Transverse colon (tissue), 4 donors: ENCODE data around the gene PRKAR1B. TPM values are rescaled to one million over a fixed set of nuclear protein-coding genes. Genes with fewer than 3 reads are reported as not detected.

ENCODE experiments used
- DNase-seq: peaks from one replicate; pipeline ENCODE4 v3.0.0-alpha.2; 2019
- H3K27ac ChIP-seq, 4 donors: fragments of 200-600 bp; sonication (generic); 2 replicates each; pipeline ENCODE4 v1.5.1; 2016 to 2018; ENCODE audit warnings: inconsistent platforms in 4 of 4
- H3K27me3 ChIP-seq: fragments of 200-600 bp; sonication (generic); 2 replicates; pipeline ENCODE4 v1.5.1; 2017; ENCODE audit warnings: inconsistent platforms
- H3K36me3 ChIP-seq, 4 donors: fragments of 200-600 bp; sonication (generic); 2 replicates each; pipeline ENCODE4 v1.5.1; 2017 to 2019; ENCODE audit warnings: inconsistent platforms in 4 of 4
- H3K4me1 ChIP-seq, 4 donors: fragments of 200-600 bp; sonication (generic); 2 replicates each; pipeline ENCODE4 v1.5.1; 2017 to 2020; ENCODE audit warnings: inconsistent platforms in 4 of 4
- H3K4me3 ChIP-seq, 4 donors: fragments of 200-600 bp; sonication (generic); 1 replicate in 1 of 4; 2 replicates in 3 of 4; pipeline versions ENCODE4 v1.5.1 to v1.6.1; 2017 to 2019; ENCODE audit warnings: inconsistent platforms in 4 of 4
- H3K9me3 ChIP-seq, 2 donors: fragments of 200-600 bp; sonication (generic); 2 replicates each; pipeline ENCODE4 v1.5.1; 2017 to 2019; ENCODE audit warnings: inconsistent platforms in 2 of 2
- EP300 ChIP-seq: sonication (generic); formaldehyde crosslinking; IDR thresholded peaks from one replicate; pipeline ENCODE4 v1.6.1; 2017; ENCODE audit warnings: antibody characterized with exemption, low read depth
- POLR2A ChIP-seq: fragments of 450-650 bp; IDR thresholded peaks from one replicate; pipeline ENCODE4 v1.6.1; 2016; ENCODE audit warnings: antibody characterized with exemption, mild to moderate bottlenecking, moderate library complexity
- POLR2AphosphoS5 ChIP-seq, 3 donors: sonication (generic); formaldehyde crosslinking; IDR thresholded peaks; one replicate each; pipeline ENCODE4 v1.6.1; 2016; ENCODE audit warnings: antibody characterized with exemption in 3 of 3
- WGBS, 2 donors: methylation state at CpG; one replicate each; pipeline ENCODE4 v1.1.5; 2018; ENCODE audit warnings: low coverage in 1 of 2; 5-methylcytosine and 5-hydroxymethylcytosine counted together
- in situ Hi-C, 4 donors: fragments of 200-750 bp; cut with MboI; loops; one replicate each; pipeline versions ENCODE4 v1.15.0 to v1.15.1; 2017; ENCODE audit warnings: low sequenced_read_pairs in 3 of 4, low pct_ligation_motif_present in 1 of 4, low pct_unique_long_range_greater_than_20kb in 1 of 4
- intact Hi-C: fragments of 100-400 bp; cut with DNase I; formaldehyde crosslinking; loops from one replicate; pipeline ENCODE4 v1.15.1; 2023; ENCODE audit warnings: low total_unique reads
- total RNA-seq, 4 donors: library from RNA; depleted of rRNA; stranded (reverse); fragments of >200 nt; gene quantifications; one replicate each; pipeline ENCODE4 v1.1.0, GENCODE V29; 2016
- TF ChIP-seq, protein P1 (sequence below), 5 experiments: fragments of 200-600 bp in 3 of 5; fragments of 450-650 bp in 2 of 5; sonication (generic) in 3 of 5; IDR thresholded peaks; 1 replicate in 2 of 5; 2 replicates in 3 of 5; pipeline ENCODE4 v1.5.1; 2016 to 2017; ENCODE audit warnings: antibody characterized with exemption in 5 of 5, inconsistent platforms in 3 of 5, mild to moderate bottlenecking in 2 of 5, moderate library complexity in 1 of 5

PRKAR1B gene
- total RNA-seq, 4 donors from 2014 or later = 15.7 to 53.9 (median 16.9) TPM

DNA sequence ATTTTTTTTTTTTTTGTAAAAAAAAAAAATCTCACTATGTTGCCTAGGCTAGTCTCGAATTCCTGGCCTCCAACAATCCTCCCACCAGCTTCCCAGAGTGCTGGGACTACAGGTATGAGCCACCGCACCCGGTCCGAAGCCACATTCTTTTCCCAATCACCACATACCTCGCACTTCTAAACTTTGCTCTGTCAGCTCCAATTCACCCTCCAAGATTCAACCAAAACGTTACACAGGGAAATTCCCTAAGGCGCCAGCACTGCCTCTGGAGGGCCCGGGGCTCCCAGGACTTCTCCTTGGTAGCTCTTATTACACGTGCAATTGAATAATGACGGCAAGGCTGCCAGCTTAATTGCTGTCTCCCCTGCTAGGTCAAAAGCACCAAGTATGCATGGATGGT lies 10.9 kb downstream of the PRKAR1B start:
- intact Hi-C loops = no loop called here
- in situ Hi-C loops = no loop called here
- WGBS, 2 donors = 64 to 66% methylated on average over 5 to 10 of the region's 10 CpGs

DNA sequence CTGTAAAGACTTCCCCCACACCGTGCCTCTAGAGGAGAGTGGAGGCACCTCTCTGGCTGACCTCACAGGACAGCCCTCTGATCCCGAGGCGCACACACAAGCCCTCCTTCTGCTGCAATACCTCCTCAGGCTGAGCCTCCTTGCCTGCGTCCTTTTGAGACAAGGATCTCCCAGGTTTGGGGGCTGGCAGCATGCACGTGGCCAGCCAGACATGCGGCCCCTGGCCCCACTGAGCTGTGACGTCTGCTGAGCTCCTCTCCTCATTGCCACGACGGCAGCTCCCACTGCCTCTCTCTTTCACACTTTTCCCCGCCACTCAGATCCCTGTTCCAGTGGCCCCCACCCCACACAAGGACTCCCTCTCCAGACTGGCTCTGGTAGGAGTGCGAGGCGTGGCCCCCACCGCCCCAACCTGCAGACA lies 12.8 kb downstream of the PRKAR1B start:
- TF ChIP-seq EP300 (no peak), POLR2AphosphoS5 (IDR thresholded peaks at IDR 0.05) (no peak), POLR2A (no peak)
- TF ChIP-seq, protein P1, sequence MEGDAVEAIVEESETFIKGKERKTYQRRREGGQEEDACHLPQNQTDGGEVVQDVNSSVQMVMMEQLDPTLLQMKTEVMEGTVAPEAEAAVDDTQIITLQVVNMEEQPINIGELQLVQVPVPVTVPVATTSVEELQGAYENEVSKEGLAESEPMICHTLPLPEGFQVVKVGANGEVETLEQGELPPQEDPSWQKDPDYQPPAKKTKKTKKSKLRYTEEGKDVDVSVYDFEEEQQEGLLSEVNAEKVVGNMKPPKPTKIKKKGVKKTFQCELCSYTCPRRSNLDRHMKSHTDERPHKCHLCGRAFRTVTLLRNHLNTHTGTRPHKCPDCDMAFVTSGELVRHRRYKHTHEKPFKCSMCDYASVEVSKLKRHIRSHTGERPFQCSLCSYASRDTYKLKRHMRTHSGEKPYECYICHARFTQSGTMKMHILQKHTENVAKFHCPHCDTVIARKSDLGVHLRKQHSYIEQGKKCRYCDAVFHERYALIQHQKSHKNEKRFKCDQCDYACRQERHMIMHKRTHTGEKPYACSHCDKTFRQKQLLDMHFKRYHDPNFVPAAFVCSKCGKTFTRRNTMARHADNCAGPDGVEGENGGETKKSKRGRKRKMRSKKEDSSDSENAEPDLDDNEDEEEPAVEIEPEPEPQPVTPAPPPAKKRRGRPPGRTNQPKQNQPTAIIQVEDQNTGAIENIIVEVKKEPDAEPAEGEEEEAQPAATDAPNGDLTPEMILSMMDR (IDR thresholded peaks at IDR 0.05) = no peak
- DNase-seq = no peak
- in situ Hi-C loops (no loop called here), intact Hi-C loops (no loop called here)
- no peaks in the 10 kb centered on the region for H3K9me3 ChIP-seq
- peaks cover 11% of the 10 kb centered on the region for H3K27me3 ChIP-seq
- 89% methylated on average over 13 of the region's 13 CpGs; no CpG with 5 or more reads in 1 of the 2 donors for whole genome bisulfite sequencing, 2 donors
- H3K4me1 ChIP-seq = peaks cover 0 to 11% (median 7%) of the 10 kb centered on the region in 4 donors
- H3K36me3 ChIP-seq = no peaks in the 10 kb centered on the region
- no peak overlapping the region for H3K27ac ChIP-seq
- no peak overlapping the region for H3K4me3 ChIP-seq

More for the DNA sequence above, 10.9 kb downstream of the PRKAR1B start:
- Histone ChIP-seq H3K27ac (no peak overlapping the region), H3K9me3 (no peaks in the 10 kb centered on the region), H3K4me3 (no peak overlapping the region), H3K4me1 (peaks cover 0 to 11% (median 7%) of the 10 kb centered on the region in 4 donors), H3K27me3 (peaks cover 11% of the 10 kb centered on the region), H3K36me3 (no peaks in the 10 kb centered on the region)
- no peak for DNase-seq
- TF ChIP-seq POLR2AphosphoS5 (IDR thresholded peaks at IDR 0.05) (no peak), POLR2A (no peak), EP300 (no peak)
- TF ChIP-seq, protein P1 (IDR thresholded peaks at IDR 0.05) = no peak

DNA sequence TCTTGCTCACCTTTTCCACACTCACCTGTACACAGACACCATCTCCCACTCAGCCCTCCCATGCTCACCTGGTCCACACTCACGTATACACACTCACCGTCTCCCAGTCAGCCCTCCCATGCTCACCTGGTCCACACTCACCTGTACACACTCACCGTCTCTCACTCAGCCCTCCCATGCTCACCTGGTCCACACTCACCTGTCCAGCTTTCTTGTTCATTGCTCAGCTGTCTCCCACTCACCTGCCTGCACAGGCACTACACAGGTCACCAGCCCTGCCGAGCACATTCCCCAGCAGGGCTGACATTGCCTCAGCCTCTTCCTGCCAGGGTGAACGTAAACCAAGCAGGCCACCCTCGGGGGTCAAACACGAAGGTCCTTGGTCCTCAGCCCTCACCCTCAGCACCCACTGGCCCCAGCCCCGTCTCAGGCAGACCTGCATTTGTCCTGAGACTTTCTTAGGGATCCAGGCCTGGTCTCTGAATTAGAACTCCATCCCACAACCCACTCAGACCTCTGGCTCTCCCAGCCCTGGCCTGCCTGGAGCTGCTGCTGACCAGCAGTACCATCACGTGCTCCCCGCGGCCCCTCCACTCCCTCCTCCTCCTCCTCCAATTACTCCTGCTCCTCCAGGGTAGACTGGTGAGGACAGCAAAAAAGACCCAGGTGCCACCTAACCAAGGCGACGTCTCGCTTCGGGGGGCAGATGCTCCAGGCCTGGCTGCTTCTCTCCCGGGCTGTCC lies 13.4 kb downstream of the PRKAR1B start:
- Histone ChIP-seq H3K27me3 (peaks cover 11% of the 10 kb centered on the region), H3K4me3 (no peak overlapping the region), H3K4me1 (peaks cover 0 to 11% (median 7%) of the 10 kb centered on the region in 4 donors), H3K9me3 (no peaks in the 10 kb centered on the region), H3K27ac (no peak overlapping the region), H3K36me3 (no peaks in the 10 kb centered on the region)
- TF ChIP-seq, protein P1 (IDR thresholded peaks at IDR 0.05) = no peak
- TF ChIP-seq EP300 (no peak), POLR2AphosphoS5 (IDR thresholded peaks at IDR 0.05) (no peak), POLR2A (no peak)
- 89 to 100% methylated on average over 2 to 16 of the region's 16 CpGs for whole genome bisulfite sequencing, 2 donors
- intact Hi-C loops (no loop called here), in situ Hi-C loops (no loop called here)
- no peak for DNase-seq

DNA sequence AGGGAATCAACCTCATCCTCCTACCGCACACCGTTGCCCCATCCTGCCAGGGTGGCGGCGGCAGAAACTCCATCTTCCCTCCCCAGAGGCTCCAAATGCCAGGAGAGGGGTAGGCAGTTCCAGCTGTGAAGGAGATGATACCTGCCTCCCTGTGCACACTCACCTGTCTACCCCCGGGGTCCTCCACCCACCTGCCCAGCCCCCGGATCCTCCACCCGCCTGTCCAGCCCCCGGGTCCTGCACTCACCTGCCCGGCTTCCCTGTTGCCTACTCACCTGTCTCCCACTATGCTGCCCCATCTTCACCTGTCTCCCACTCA lies 14.0 kb downstream of the PRKAR1B start:
- in situ Hi-C loops = no loop called here
- no peak for DNase-seq
- no peaks in the 10 kb centered on the region for H3K9me3 ChIP-seq
- no peak overlapping the region for H3K27ac ChIP-seq
- H3K36me3 ChIP-seq = no peaks in the 10 kb centered on the region
- H3K27me3 ChIP-seq = peaks cover 11% of the 10 kb centered on the region
- TF ChIP-seq EP300 (no peak), POLR2A (no peak), POLR2AphosphoS5 (IDR thresholded peaks at IDR 0.05) (no peak)
- TF ChIP-seq, protein P1 (IDR thresholded peaks at IDR 0.05) = no peak
- intact Hi-C loops = no loop called here
- H3K4me3 ChIP-seq = no peak overlapping the region
- WGBS, 2 donors = 89% methylated on average over 9 of the region's 9 CpGs; no CpG with 5 or more reads in 1 of the 2 donors
- H3K4me1 ChIP-seq = peaks cover 0 to 11% (median 7%) of the 10 kb centered on the region in 4 donors
